K562 (cell line): Measurements from ENCODE around the gene ABCC9. TPM values are rescaled to one million over a fixed set of nuclear protein-coding genes. Genes with fewer than 3 reads are reported as not detected.

Experiments used
- CHD2 ChIP-seq: IDR thresholded peaks from 2 replicates; pipeline ENCODE4 v1.6.1; 2011; ENCODE audit warnings: low read depth, low read length
- DACH1 ChIP-seq: fragments of 450-650 bp; IDR thresholded peaks from 2 replicates; pipeline ENCODE4 v1.6.1; 2018; ENCODE audit not compliant: partially characterized antibody
- ELK3 ChIP-seq: fragments of 450-650 bp; formaldehyde crosslinking; IDR thresholded peaks from 2 replicates; pipeline ENCODE4 v1.4.0; 2020; ENCODE audit warnings: mild to moderate bottlenecking
- ETV5 ChIP-seq: sonication (generic); formaldehyde crosslinking; IDR thresholded peaks from 2 replicates; pipeline ENCODE4 v1.4.0; 2020; ENCODE audit warnings: low read depth, mild to moderate bottlenecking, missing genetic modification reagents
- ETV6 ChIP-seq, 3 experiments: fragments of 150-350 bp in 1 of 3; sonication (generic) in 1 of 3; formaldehyde crosslinking in 1 of 3; IDR thresholded peaks; 2 replicates each; pipeline versions ENCODE4 v1.6.1 to v1.8.0; 2014 to 2022; ENCODE audit warnings: borderline replicate concordance in 2 of 3, low read depth in 2 of 3, antibody characterized with exemption in 1 of 3, low read length in 1 of 3, mild to moderate bottlenecking in 1 of 3, missing genetic modification reagents in 1 of 3
- HMGN3 ChIP-seq: IDR thresholded peaks from 2 replicates; pipeline ENCODE4 v1.6.1; 2011; ENCODE audit warnings: borderline replicate concordance, low read depth, mild to moderate bottlenecking, mixed read lengths, low read length; ENCODE audit not compliant: insufficient read length; ENCODE audit errors: extremely low read depth
- KDM1A ChIP-seq, 2 experiments: fragments of 450-650 bp; IDR thresholded peaks; 2 replicates each; pipeline ENCODE4 v1.6.1; 2016; ENCODE audit warnings: mild to moderate bottlenecking in 2 of 2
- MEIS2 ChIP-seq: fragments of 450-650 bp; IDR thresholded peaks from 2 replicates; pipeline ENCODE4 v1.6.1; 2014; ENCODE audit warnings: mild to moderate bottlenecking; ENCODE audit not compliant: partially characterized antibody
- NKRF ChIP-seq: fragments of 450-650 bp; IDR thresholded peaks from 2 replicates; pipeline ENCODE4 v1.6.1; 2016; ENCODE audit warnings: borderline replicate concordance
- PKNOX1 ChIP-seq: fragments of 450-650 bp; IDR thresholded peaks from 2 replicates; pipeline ENCODE4 v1.6.1; 2016
- POLR2B ChIP-seq: fragments of 450-650 bp; IDR thresholded peaks from 2 replicates; pipeline ENCODE4 v1.6.1; 2018; ENCODE audit warnings: low read depth; ENCODE audit not compliant: partially characterized antibody
- POLR2G ChIP-seq: fragments of 200-400 bp; formaldehyde crosslinking; IDR thresholded peaks from 2 replicates; pipeline ENCODE4 v1.6.1; 2017; ENCODE audit warnings: low read depth, mild to moderate bottlenecking, antibody characterized with exemption, low read length, moderate library complexity
- RBFOX2 ChIP-seq: fragments of 200-400 bp; formaldehyde crosslinking; IDR thresholded peaks from 2 replicates; pipeline ENCODE4 v1.6.1; 2017; ENCODE audit warnings: low read depth, mild to moderate bottlenecking, low read length, moderate library complexity
- SFPQ ChIP-seq: fragments of 200-400 bp; formaldehyde crosslinking; IDR thresholded peaks from 2 replicates; pipeline ENCODE4 v1.6.1; 2017; ENCODE audit warnings: mild to moderate bottlenecking, low read depth, low read length, moderate library complexity
- ZC3H8 ChIP-seq: fragments of 450-650 bp; IDR thresholded peaks from 2 replicates; pipeline ENCODE4 v1.6.1; 2017
- ZNF224 ChIP-seq: sonication (generic); formaldehyde crosslinking; IDR thresholded peaks from 2 replicates; pipeline ENCODE4 v1.8.0; 2022; ENCODE audit warnings: mild to moderate bottlenecking, missing genetic modification reagents
- ZNF586 ChIP-seq: fragments of 450-650 bp; formaldehyde crosslinking; conservative IDR thresholded peaks from 2 replicates; pipeline ENCODE4 v1.4.0; 2020; ENCODE audit warnings: mild to moderate bottlenecking, moderate library complexity
- polyA plus RNA-seq, 8 experiments: library from polyadenylated mRNA; depleted of rRNA in 4 of 8; stranded (reverse) in 5 of 8; unstranded in 3 of 8; fragments of >200 nt; fragmentation: Nextera tagmentation in 2 of 8; fragmentation: Illumina TruSeq in 1 of 8; extraction: Ambion mirVana in 2 of 8; extraction: Trizol in 1 of 8; gene quantifications; 2 replicates each; pipeline versions ENCODE4 v1.2.1 to v1.2.3, GENCODE V29; 2011 to 2014; ENCODE audit warnings: inconsistent platforms in 1 of 8, missing spikeins in 1 of 8
- total RNA-seq, 7 experiments: library from RNA; depleted of rRNA in 6 of 7; stranded (reverse); fragments of >200 nt in 6 of 7; fragmentation: Illumina TruSeq in 2 of 7; extraction: Trizol in 2 of 7; gene quantifications; 2 replicates each; pipeline versions ENCODE4 v1.2.1 to v1.2.3, GENCODE V29; 2011 to 2021; ENCODE audit warnings: low replicate concordance in 1 of 7

ABCC9 gene
- total and polyA plus RNA-seq, 9 of the 15 experiments (the other 6 are each of a cell fraction or from before 2014, with no cell fraction given) = 0.05 to 0.40 (median 0.18) TPM

GRCh38 chr12:21774358-21775132, 166.7 kb downstream of the ABCC9 start, which contains the start of gene KCNJ8 (continued):
- TF ChIP-seq POLR2G (peak; percentile 77), POLR2B (no peak), ZNF224 (no peak), RBFOX2 (peak; percentile 73), ZNF586 (CRISPR knock-in tag) (no peak), SFPQ (no peak), NKRF (no peak), MEIS2 (peak; percentile 8), HMGN3 (no peak), CHD2 (0 out of 2 replicates have a peak, but pooled peaks have one; percentile 26), PKNOX1 (0 out of 2 replicates have a peak, but pooled peaks have one; percentile 6), DACH1 (no peak), ETV6 (IDR thresholded peaks at IDR 0.05; ENCODE audit: borderline replicate concordance in 1 of 2, low read depth in 2 of 2, low read length in 1 of 2) (no peak), ETV6 (CRISPR knock-in tag; IDR thresholded peaks at IDR 0.05; ENCODE audit: borderline replicate concordance) (no peak), ELK3 (CRISPR knock-in tag) (no peak), ZC3H8 (no peak), ETV5 (CRISPR knock-in tag) (no peak), KDM1A (IDR thresholded peaks at IDR 0.05) (peak in 1 of 2 experiments; percentile 24; a peak in 1 of 4 replicates)
